ENCODE measurements around the gene SPAG8.

DNA sequence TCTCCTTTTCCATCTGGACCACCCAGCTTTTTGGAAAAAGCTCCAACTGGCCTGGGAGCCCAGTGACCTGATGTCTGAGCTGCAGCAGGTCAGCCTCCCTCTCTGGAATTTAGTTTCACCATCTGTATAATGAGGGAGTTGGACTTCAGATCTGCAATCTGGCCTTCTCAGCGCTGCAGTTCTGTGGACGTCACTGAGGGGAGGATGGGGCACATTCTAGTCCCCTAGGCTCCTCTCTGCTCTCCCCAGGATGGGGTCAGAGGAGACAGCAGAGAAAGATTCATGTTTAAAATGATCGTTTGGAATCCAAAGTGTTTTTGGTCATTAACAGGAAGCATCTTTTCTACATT lies 47.9 kb upstream of the SPAG8 start:
- TF ChIP-seq, protein P1, sequence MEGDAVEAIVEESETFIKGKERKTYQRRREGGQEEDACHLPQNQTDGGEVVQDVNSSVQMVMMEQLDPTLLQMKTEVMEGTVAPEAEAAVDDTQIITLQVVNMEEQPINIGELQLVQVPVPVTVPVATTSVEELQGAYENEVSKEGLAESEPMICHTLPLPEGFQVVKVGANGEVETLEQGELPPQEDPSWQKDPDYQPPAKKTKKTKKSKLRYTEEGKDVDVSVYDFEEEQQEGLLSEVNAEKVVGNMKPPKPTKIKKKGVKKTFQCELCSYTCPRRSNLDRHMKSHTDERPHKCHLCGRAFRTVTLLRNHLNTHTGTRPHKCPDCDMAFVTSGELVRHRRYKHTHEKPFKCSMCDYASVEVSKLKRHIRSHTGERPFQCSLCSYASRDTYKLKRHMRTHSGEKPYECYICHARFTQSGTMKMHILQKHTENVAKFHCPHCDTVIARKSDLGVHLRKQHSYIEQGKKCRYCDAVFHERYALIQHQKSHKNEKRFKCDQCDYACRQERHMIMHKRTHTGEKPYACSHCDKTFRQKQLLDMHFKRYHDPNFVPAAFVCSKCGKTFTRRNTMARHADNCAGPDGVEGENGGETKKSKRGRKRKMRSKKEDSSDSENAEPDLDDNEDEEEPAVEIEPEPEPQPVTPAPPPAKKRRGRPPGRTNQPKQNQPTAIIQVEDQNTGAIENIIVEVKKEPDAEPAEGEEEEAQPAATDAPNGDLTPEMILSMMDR (IDR thresholded peaks at IDR 0.05), result no peak
- TF ChIP-seq SMC3 (IDR thresholded peaks at IDR 0.05), result no peak
